Mesenteric fat pad (tissue), 1 donor: ENCODE results near the gene PAMR1. TPM values are rescaled to one million over a fixed set of nuclear protein-coding genes. Genes with fewer than 3 reads are reported as not detected.

Experiments
- DNase-seq: peaks from one replicate; pipeline ENCODE4 v3.0.0-alpha.2; 2020; ENCODE audit warnings: low spot score
- total RNA-seq: library from RNA; stranded (reverse); fragmentation: NEBNext Ultra II Directional; extraction: Animal tissue kit (Norgen Biotek cat#: 25700); gene quantifications from one replicate; pipeline ENCODE4 v1.2.1, GENCODE V29; 2021
- donor health status: DM: yes; HTN: yes; CAD: no.

The PAMR1 gene
- total RNA-seq, 1 donor from 2014 or later: 30.8 TPM

- DNase-seq: no peak
Measured at GRCh38 chr11:35461917-35462538, 63.4 kb downstream of the PAMR1 start.

GRCh38 chr11:35459489-35459888 is 65.9 kb downstream of the PAMR1 start:
- no peak for DNase-seq

GRCh38 chr11:35458846-35459245 is 66.6 kb downstream of the PAMR1 start:
- DNase-seq: no peak

- DNase-seq: no peak
Measured at GRCh38 chr11:35454362-35454761, 71.1 kb downstream of the PAMR1 start.

GRCh38 chr11:35436581-35437250 is 88.7 kb downstream of the PAMR1 start:
- DNase-seq: no peak

GRCh38 chr11:35433588-35433987 is 91.8 kb downstream of the PAMR1 start:
- DNase-seq: no peak

- no peak for DNase-seq
Measured at GRCh38 chr11:35432464-35432863, 93.0 kb downstream of the PAMR1 start.

GRCh38 chr11:35427071-35427470 is 98.3 kb downstream of the PAMR1 start:
- DNase-seq: no peak

GRCh38 chr11:35426351-35426750 is 99.1 kb downstream of the PAMR1 start:
- DNase-seq: no peak

GRCh38 chr11:35425603-35426212 is 99.7 kb downstream of the PAMR1 start:
- DNase-seq: no peak

GRCh38 chr11:35424157-35424940 is 101.1 kb downstream of the PAMR1 start:
- no peak for DNase-seq

GRCh38 chr11:35420371-35420770 is 105.0 kb downstream of the PAMR1 start:
- no peak for DNase-seq

GRCh38 chr11:35419830-35420333 is 105.5 kb downstream of the PAMR1 start:
- DNase-seq: no peak

GRCh38 chr11:35419184-35419829 is 106.1 kb downstream of the PAMR1 start, which contains the start of gene SLC1A2:
Gene SLC1A2, minus strand, starts transcription at chr11:35419558. Its CDS starts 592 bp downstream, at chr11:35418966.
- no peak for DNase-seq

GRCh38 chr11:35418282-35419183 is 106.9 kb downstream of the PAMR1 start:
- DNase-seq: no peak

GRCh38 chr11:35415487-35415886 is 109.9 kb downstream of the PAMR1 start:
- DNase-seq: no peak

GRCh38 chr11:35414776-35415175 is 110.6 kb downstream of the PAMR1 start:
- no peak for DNase-seq

GRCh38 chr11:35414311-35414710 is 111.1 kb downstream of the PAMR1 start:
- no peak for DNase-seq

- DNase-seq: no peak
Measured at GRCh38 chr11:35413598-35413997, 111.8 kb downstream of the PAMR1 start.

GRCh38 chr11:35412285-35412684 is 113.1 kb downstream of the PAMR1 start:
- no peak for DNase-seq
